C1 segment of cervical spinal cord (tissue), 14 donors: ENCODE measurements around the gene TNFRSF19.
A peak's percentile ranks its signal among the peaks of the same experiment; 100 is the strongest.

ENCODE experiments used
- DNase-seq, 14 donors: peaks; one replicate each; lab custom pipeline; 2025; lab: John Stamatoyannopoulos, UW

The TNFRSF19 gene

GRCh38 chr13:23605831-23606230 lies 35.6 kb downstream of the TNFRSF19 start:
- no peak for DNase-seq

- no peak for DNase-seq
Observed at GRCh38 chr13:23608138-23608537, 37.9 kb downstream of the TNFRSF19 start.

- DNase-seq: peak in 2 of 14 donors; percentile 4 to 12
Observed at GRCh38 chr13:23608701-23609413, 38.6 kb downstream of the TNFRSF19 start.

GRCh38 chr13:23609414-23609760 lies 39.2 kb downstream of the TNFRSF19 start:
- no peak for DNase-seq

GRCh38 chr13:23609874-23610576 lies 39.8 kb downstream of the TNFRSF19 start:
- DNase-seq: no peak

GRCh38 chr13:23610966-23611491 lies 40.8 kb downstream of the TNFRSF19 start:
- no peak for DNase-seq

- no peak for DNase-seq
Observed at GRCh38 chr13:23612182-23612581, 42.0 kb downstream of the TNFRSF19 start.

GRCh38 chr13:23612731-23613130 lies 42.5 kb downstream of the TNFRSF19 start:
- DNase-seq: no peak

GRCh38 chr13:23613596-23613995 lies 43.4 kb downstream of the TNFRSF19 start:
- no peak for DNase-seq

GRCh38 chr13:23615395-23616081 lies 45.3 kb downstream of the TNFRSF19 start:
- DNase-seq: peak in 1 of 14 donors; percentile 42

- no peak for DNase-seq
Observed at GRCh38 chr13:23616228-23616627, 46.0 kb downstream of the TNFRSF19 start.

GRCh38 chr13:23617551-23618024 lies 47.4 kb downstream of the TNFRSF19 start:
- no peak for DNase-seq

GRCh38 chr13:23618341-23618740 lies 48.1 kb downstream of the TNFRSF19 start:
- DNase-seq: no peak

GRCh38 chr13:23619068-23619855 lies 49.0 kb downstream of the TNFRSF19 start:
- no peak for DNase-seq

- no peak for DNase-seq
Observed at GRCh38 chr13:23620211-23620610, 50.0 kb downstream of the TNFRSF19 start.

GRCh38 chr13:23620613-23621315 lies 50.6 kb downstream of the TNFRSF19 start:
- no peak for DNase-seq

- DNase-seq: no peak
Observed at GRCh38 chr13:23621316-23621645, 51.1 kb downstream of the TNFRSF19 start.

GRCh38 chr13:23622985-23623384 lies 52.8 kb downstream of the TNFRSF19 start:
- no peak for DNase-seq

- no peak for DNase-seq
Observed at GRCh38 chr13:23623394-23623793, 53.2 kb downstream of the TNFRSF19 start.

GRCh38 chr13:23626700-23627099 lies 56.5 kb downstream of the TNFRSF19 start:
- peak in 5 of 14 donors; percentile 10 to 39 (median 25) for DNase-seq

GRCh38 chr13:23627410-23627809 lies 57.2 kb downstream of the TNFRSF19 start:
- DNase-seq: no peak
